ENCODE results near the gene REPIN1.
A peak's percentile ranks its signal among the peaks of the same experiment; 100 is the strongest.

Gene REPIN1

DNA sequence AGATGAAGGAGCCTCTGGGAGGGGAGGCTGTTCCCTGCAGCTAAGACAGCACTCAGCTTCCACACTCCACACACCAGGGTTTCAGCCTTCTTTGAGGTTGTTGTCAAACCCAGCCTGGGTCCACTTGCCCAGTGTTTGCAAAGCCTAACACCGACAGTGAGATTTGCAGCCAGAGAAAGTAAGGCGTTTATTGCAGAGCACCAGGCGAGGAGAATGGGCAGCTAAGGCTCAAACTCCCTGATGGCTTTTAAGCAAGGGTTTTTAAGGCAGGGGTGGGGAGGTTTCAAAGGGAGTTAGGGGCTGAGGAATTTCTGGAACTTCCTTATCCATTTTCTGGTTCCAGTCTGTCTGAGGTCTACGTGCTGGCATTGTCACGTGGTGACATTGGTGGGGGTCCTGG lies 5.8 kb downstream of the REPIN1 start:
- no peak overlapping the region for H3K4me3 ChIP-seq (ENCODE audit: low read depth, low read length)
- TF ChIP-seq, protein P1, sequence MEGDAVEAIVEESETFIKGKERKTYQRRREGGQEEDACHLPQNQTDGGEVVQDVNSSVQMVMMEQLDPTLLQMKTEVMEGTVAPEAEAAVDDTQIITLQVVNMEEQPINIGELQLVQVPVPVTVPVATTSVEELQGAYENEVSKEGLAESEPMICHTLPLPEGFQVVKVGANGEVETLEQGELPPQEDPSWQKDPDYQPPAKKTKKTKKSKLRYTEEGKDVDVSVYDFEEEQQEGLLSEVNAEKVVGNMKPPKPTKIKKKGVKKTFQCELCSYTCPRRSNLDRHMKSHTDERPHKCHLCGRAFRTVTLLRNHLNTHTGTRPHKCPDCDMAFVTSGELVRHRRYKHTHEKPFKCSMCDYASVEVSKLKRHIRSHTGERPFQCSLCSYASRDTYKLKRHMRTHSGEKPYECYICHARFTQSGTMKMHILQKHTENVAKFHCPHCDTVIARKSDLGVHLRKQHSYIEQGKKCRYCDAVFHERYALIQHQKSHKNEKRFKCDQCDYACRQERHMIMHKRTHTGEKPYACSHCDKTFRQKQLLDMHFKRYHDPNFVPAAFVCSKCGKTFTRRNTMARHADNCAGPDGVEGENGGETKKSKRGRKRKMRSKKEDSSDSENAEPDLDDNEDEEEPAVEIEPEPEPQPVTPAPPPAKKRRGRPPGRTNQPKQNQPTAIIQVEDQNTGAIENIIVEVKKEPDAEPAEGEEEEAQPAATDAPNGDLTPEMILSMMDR (IDR thresholded peaks at IDR 0.05; ENCODE audit: low read depth, low read length, missing control alignments), result no peak
- DNase-seq (ENCODE audit: low read depth), result no peak

- H3K4me3 ChIP-seq (ENCODE audit: low read depth, low read length), result no peak overlapping the region
- DNase-seq (ENCODE audit: low read depth), result no peak
- TF ChIP-seq, protein P1 (IDR thresholded peaks at IDR 0.05; ENCODE audit: low read depth, low read length, missing control alignments), result no peak
These were observed 7.3 kb downstream of the REPIN1 start for GRCh38 chr7:150375662-150376521.

DNA sequence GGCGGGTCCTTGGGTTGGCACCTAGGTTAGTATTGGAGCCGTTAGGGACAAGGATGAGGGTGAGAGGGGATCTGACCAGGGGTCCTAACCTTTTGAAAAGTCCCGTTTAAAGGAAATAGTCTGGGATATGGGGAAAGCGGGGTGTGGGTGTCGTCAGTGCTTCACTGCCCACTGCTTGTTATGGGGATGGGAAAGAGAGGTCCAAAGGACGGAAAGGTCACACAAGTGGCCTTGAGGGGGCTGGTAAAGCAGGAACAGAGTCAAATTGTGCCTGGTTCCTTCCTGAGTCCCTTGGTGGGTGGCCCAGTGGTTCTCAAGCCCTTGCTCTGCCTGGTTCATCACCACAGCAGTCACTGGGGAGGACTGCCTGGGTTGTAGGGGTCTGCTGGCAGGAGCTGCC lies 7.9 kb downstream of the REPIN1 start:
- TF ChIP-seq, protein P1 (IDR thresholded peaks at IDR 0.05; ENCODE audit: low read depth, low read length, missing control alignments), result no peak
- DNase-seq (ENCODE audit: low read depth), result no peak
- no peak overlapping the region for H3K4me3 ChIP-seq (ENCODE audit: low read depth, low read length)

DNA sequence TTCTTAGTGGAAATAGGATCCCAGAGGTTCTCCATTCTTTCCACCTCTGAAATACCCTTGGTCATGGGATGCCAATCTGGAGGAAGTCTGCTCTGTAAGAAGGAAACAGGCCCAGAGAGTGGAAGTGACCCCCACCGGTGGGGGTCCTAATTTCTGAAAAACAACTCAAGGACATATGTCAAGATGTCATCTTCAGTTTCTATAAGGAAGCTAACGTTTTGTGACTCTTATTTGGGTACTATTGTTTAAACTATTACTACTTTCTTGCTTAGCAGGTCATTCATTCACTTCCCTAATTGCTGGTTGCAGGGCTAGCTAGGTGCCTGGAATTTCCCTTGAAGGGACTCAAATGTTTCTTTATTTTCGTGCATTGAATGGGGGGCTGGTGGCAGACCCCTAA lies 8.6 kb downstream of the REPIN1 start:
- no peak overlapping the region for H3K4me3 ChIP-seq (ENCODE audit: low read depth, low read length)
- TF ChIP-seq, protein P1 (IDR thresholded peaks at IDR 0.05; ENCODE audit: low read depth, low read length, missing control alignments), result no peak
- no peak for DNase-seq (ENCODE audit: low read depth)

DNA sequence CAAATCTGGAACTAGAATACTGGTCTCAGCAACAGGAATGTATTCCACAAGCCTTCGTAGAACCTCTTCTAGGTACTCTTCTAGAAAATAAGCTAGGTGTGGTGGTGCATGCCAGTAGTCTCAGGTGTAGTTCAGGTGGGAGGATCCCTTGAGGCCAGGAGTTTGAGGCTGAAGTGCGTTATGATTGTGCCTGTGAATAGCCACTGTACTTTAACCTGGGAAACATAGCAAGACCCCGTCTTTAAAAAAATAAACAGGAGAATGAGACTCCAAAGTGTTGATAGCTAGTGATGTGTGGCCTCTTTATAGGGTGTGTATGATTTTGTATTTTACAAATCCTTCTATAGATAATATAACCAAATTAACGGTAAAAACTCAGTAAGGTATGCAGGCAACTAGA lies 9.0 kb downstream of the REPIN1 start:
- TF ChIP-seq, protein P1 (IDR thresholded peaks at IDR 0.05; ENCODE audit: low read depth, low read length, missing control alignments), result no peak
- no peak overlapping the region for H3K4me3 ChIP-seq (ENCODE audit: low read depth, low read length)
- DNase-seq (ENCODE audit: low read depth), result no peak

DNA sequence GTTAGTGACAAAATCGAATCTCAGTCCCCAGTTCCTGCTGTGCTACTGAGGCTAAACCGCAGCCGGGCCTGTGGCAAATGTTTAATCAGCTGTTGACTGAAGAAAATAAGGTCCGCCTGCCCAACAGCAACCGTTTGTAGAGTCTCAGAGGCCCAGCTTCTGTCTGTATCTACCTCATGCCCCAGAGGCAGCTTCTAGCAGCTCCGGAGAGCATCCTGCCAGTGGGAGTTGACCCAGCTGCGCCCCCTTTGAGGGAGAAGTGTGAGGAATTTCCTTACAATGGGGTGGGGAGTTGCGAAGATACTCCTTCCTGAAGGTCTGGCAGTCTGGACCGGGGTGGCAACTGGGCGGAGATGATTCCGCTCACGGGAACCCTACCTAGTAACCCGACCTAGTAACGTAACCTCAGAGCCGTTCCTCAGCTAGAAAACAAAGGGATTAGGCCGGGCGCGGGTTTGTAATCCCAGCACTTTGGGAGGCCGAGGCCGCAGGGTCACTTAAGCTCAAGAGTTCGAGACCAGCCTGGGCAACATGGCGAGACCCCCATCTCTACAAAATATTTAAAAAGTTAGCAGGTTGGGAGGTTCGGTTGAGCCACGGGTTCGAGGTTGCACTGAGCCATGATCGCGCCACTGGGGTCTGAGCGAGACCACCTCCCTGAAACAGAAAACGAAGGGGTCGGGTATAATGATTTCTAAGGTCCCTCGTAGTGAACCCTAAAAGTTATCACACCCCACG lies 9.7 kb downstream of the REPIN1 start:
- TF ChIP-seq, protein P1 (IDR thresholded peaks at IDR 0.05; ENCODE audit: low read depth, low read length, missing control alignments), result no peak
- DNase-seq (ENCODE audit: low read depth), result no peak
- H3K4me3 ChIP-seq (ENCODE audit: low read depth, low read length), result peak overlapping the region; percentile 90

All from GM12864 (cell line).